ENCODE data around the gene SGTA. TPM values are rescaled to one million over a fixed set of nuclear protein-coding genes. Genes with fewer than 3 reads are reported as not detected.

Gene SGTA
- total and polyA plus RNA-seq, 2 of the 8 experiments (the other 6 are each of a cell fraction or from before 2014, with no cell fraction given) = 86.8 to 130 TPM

DNA sequence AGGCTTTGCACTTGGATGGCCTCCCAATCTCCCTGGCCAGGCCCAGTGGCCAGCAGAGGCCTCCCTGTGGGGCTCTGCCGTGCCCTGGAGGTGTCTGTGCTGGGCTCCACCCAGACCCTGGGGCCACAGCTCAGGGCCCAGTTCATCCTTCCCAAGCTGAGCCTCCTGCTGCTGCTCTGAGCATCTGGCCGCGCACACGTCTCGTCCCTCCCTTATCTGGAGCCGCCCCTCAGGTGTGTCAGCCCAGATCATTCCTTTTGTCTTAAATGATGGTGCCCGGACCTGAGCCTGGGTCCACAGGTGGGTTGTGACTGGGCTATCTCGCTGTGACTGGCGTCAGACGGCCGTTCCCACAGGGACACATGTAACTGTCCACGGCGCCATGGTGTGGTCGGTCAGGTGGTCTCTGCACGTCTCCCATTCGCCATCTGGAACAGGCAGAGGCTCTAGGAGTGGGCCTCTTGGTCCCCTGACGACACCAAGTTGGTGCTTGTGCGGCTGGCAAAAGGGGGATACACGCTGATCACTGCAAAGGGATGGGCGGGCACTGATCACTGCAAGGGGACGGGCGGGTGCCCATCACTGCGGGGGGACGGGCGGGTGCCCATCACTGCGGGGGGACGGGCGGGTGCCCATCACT is 22.3 kb upstream of the SGTA start:
- Histone ChIP-seq H4K8ac (ENCODE audit: extremely low read depth, insufficient read depth, low read length) (no peak overlapping the region), H2AK5ac (ENCODE audit: low read depth, low read length) (no peak overlapping the region), H3K4me1 (replicated peaks in 1 of 4; ENCODE audit: control insufficient read depth in 3 of 4, insufficient read depth in 4 of 4, low read length in 3 of 4) (no peaks in the 10 kb centered on the region; a peak in 1 of 7 replicates), H2BK20ac (ENCODE audit: low read length) (no peak overlapping the region), H4K20me1 (replicated peaks in 1 of 2; ENCODE audit: control insufficient read depth in 1 of 2, insufficient read depth in 2 of 2, low read length in 2 of 2) (peaks cover 9 to 31% of the 10 kb centered on the region in 2 experiments), H3K23ac (ENCODE audit: insufficient read length) (no peak overlapping the region), H3K4ac (replicated peaks; ENCODE audit: insufficient read length, low read depth, low read length) (no peak overlapping the region), H3K27me3 (replicated peaks in 1 of 4; ENCODE audit: control insufficient read depth in 3 of 4, extremely low read depth in 1 of 4, insufficient read depth in 3 of 4, low read length in 3 of 4) (no peaks in the 10 kb centered on the region), H4K91ac (replicated peaks; ENCODE audit: insufficient read length, low read length) (no peak overlapping the region), H2BK15ac (ENCODE audit: low read length) (no peak overlapping the region), H3K4me3 (ENCODE audit: extremely low read depth in 1 of 4, insufficient read depth in 2 of 4, low read depth in 3 of 4, low read length in 4 of 4) (no peak overlapping the region), H3K79me2 (ENCODE audit: control insufficient read depth in 1 of 2, insufficient read depth in 2 of 2, low read length in 2 of 2) (no peaks in the 10 kb centered on the region), H3K18ac (ENCODE audit: extremely low read depth, low read length) (no peak overlapping the region), H3K79me1 (ENCODE audit: low read depth, low read length) (peaks cover 11% of the 10 kb centered on the region), H2AFZ (ENCODE audit: low read length) (no peak overlapping the region), H2BK120ac (replicated peaks; ENCODE audit: low read depth, low read length) (no peak overlapping the region), H3K14ac (ENCODE audit: insufficient read length) (no peak overlapping the region), H4K5ac (ENCODE audit: insufficient read length, low read depth, low read length) (no peak overlapping the region), H2BK5ac (ENCODE audit: low read depth, low read length) (no peak overlapping the region), H3K36me3 (ENCODE audit: control insufficient read depth in 2 of 4, insufficient read depth in 4 of 4, low read length in 3 of 4) (peaks cover 9 to 72% (median 55%) of the 10 kb centered on the region in 4 experiments; a peak in 7 of 8 replicates), H3K9me3 (ENCODE audit: insufficient read depth in 2 of 2, low read depth in 1 of 2, low read length in 1 of 2) (no peaks in the 10 kb centered on the region), H2BK12ac (ENCODE audit: low read depth, low read length) (no peak overlapping the region), H3K56ac (replicated peaks; ENCODE audit: insufficient read length, low read depth, low read length) (no peak overlapping the region), H3K4me2 (ENCODE audit: insufficient read depth in 1 of 2, low read depth in 2 of 2, low read length in 2 of 2) (no peak overlapping the region), H3K23me2 (ENCODE audit: low read depth, low read length) (peaks cover 7% of the 10 kb centered on the region; the same call in 1 of the 2 replicates), H3K9ac (replicated peaks in 1 of 4; ENCODE audit: extremely low read depth in 1 of 4, low read depth in 3 of 4, low read length in 3 of 4) (no peak overlapping the region), H3K27ac (ENCODE audit: low read depth, low read length) (no peak overlapping the region)
- no peak for FAIRE-seq
- ChIA-PET POLR2A (ENCODE audit: partially characterized antibody) (no interaction called here), CTCF (ENCODE audit: partially characterized antibody) (no interaction called here)
- TF ChIP-seq EZH2 (IDR thresholded peaks at IDR 0.05; ENCODE audit: low read depth, low read length, severe bottlenecking) (no peak), TAF1 (IDR thresholded peaks at IDR 0.05; ENCODE audit: low read depth, low read length) (no peak), MAFK (IDR thresholded peaks at IDR 0.05; ENCODE audit: low read depth, low read length) (no peak), PHF8 (conservative IDR thresholded peaks at IDR 0.05; ENCODE audit: low read depth, low read length) (no peak), MAX (IDR thresholded peaks at IDR 0.05) (no peak), KDM4A (IDR thresholded peaks at IDR 0.05; ENCODE audit: low read depth, low read length, severe bottlenecking) (no peak)
- 95% methylated on average over 17 of the region's 28 CpGs; no CpG with 5 or more reads in 1 of the 2 experiments for WGBS, 2 experiments (ENCODE audit: extremely low coverage in 1 of 2, insufficient coverage in 1 of 2, insufficient read length in 1 of 2, insufficient replicate concordance in 2 of 2, low coverage in 1 of 2, low lambda C conversion rate in 2 of 2, missing lambda C conversion rate in 1 of 2)
- DNase-seq (ENCODE audit: low read depth in 1 of 2, low spot score in 2 of 2) = no peak

Data from H1 (cell line).